ENCODE measurements around the gene NAA80. TPM values are rescaled to one million over a fixed set of nuclear protein-coding genes. Genes with fewer than 3 reads are reported as not detected.

NAA80 gene
- total and polyA plus RNA-seq, 2 of the 13 experiments (the other 11 are each of a cell fraction or from before 2014, with no cell fraction given) = 3.4 to 8.7 TPM

DNA sequence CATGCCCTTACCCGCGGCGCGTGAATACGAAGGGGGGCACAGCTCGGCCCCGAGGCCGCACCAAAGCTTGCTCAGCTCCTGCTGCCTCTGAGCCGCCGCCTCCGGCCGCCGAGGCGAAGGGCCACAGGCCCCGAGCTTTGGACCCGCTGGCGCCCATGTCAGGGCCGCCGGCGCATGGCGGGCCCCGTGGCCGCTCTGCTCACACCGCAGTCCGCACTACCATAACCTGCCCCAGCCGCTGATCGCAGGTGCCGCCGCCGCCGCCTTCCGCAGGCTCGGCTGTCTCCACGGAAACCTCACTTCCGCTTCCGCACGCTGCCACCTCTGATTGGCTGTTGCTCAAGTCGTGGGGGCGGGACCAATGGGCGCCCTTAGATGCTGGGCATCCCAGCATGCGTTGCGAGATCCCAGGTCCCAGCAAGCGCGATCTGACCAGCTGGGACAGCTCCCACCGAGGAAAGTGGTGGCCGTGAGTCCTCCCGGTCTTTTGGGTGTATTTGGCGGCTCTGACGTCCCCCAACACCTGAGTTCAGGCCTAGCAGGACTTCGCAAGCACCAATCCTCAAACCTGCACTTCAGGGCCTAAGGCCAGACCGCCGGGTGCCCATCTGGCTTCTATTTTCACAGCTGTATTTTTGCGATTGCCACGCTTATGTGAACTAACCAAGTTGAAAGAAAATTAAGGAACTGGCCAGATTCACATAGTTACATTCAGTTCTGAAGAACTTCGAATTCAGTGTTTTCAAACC, 28.9 kb upstream of the NAA80 start, which contains the start of gene TUSC2 (continued):
- TF ChIP-seq, protein P1, sequence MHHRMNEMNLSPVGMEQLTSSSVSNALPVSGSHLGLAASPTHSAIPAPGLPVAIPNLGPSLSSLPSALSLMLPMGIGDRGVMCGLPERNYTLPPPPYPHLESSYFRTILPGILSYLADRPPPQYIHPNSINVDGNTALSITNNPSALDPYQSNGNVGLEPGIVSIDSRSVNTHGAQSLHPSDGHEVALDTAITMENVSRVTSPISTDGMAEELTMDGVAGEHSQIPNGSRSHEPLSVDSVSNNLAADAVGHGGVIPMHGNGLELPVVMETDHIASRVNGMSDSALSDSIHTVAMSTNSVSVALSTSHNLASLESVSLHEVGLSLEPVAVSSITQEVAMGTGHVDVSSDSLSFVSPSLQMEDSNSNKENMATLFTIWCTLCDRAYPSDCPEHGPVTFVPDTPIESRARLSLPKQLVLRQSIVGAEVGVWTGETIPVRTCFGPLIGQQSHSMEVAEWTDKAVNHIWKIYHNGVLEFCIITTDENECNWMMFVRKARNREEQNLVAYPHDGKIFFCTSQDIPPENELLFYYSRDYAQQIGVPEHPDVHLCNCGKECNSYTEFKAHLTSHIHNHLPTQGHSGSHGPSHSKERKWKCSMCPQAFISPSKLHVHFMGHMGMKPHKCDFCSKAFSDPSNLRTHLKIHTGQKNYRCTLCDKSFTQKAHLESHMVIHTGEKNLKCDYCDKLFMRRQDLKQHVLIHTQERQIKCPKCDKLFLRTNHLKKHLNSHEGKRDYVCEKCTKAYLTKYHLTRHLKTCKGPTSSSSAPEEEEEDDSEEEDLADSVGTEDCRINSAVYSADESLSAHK (CRISPR knock-in tag; IDR thresholded peaks at IDR 0.05; ENCODE audit: borderline replicate concordance) = no peak
- TF ChIP-seq SOX5 (CRISPR knock-in tag; IDR thresholded peaks at IDR 0.05; ENCODE audit: borderline replicate concordance) (no peak), ELF4 (CRISPR knock-in tag; IDR thresholded peaks at IDR 0.05; ENCODE audit: borderline replicate concordance) (0 out of 2 replicates have a peak, but pooled peaks have one; percentile 53), ZNF446 (CRISPR knock-in tag; IDR thresholded peaks at IDR 0.05) (no peak), ZNF839 (CRISPR knock-in tag; IDR thresholded peaks at IDR 0.05; ENCODE audit: borderline replicate concordance) (no peak), ZSCAN31 (CRISPR knock-in tag; IDR thresholded peaks at IDR 0.05; ENCODE audit: low read depth) (0 out of 2 replicates have a peak, but pooled peaks have one; percentile 49), KDM3A (CRISPR knock-in tag; IDR thresholded peaks at IDR 0.05; ENCODE audit: low read depth) (peak; percentile 74; the same call in 1 of the 2 replicates), MTA1 (CRISPR knock-in tag; IDR thresholded peaks at IDR 0.05; ENCODE audit: borderline replicate concordance) (peak; percentile 59; the same call in 1 of the 2 replicates), TBL1XR1 (IDR thresholded peaks at IDR 0.05; ENCODE audit: borderline replicate concordance, low read length, partially characterized antibody) (no peak), REXO4 (CRISPR knock-in tag; IDR thresholded peaks at IDR 0.05; ENCODE audit: borderline replicate concordance) (no peak), SP5 (CRISPR knock-in tag; IDR thresholded peaks at IDR 0.05; ENCODE audit: borderline replicate concordance, low read depth) (0 out of 2 replicates have a peak, but pooled peaks have one; percentile 11), CCDC6 (CRISPR knock-in tag; IDR thresholded peaks at IDR 0.05) (no peak; the same call in 1 of the 2 replicates), SPEN (CRISPR knock-in tag; IDR thresholded peaks at IDR 0.05; ENCODE audit: low read depth) (peak; percentile 94), RAD51 (IDR thresholded peaks at IDR 0.05; ENCODE audit: borderline replicate concordance) (no peak), NKX3-1 (CRISPR knock-in tag; IDR thresholded peaks at IDR 0.05) (peak; percentile 39; the same call in 1 of the 2 replicates), ZNF136 (CRISPR knock-in tag; IDR thresholded peaks at IDR 0.05; ENCODE audit: low read depth) (no peak), TOE1 (CRISPR knock-in tag; IDR thresholded peaks at IDR 0.05) (no peak), ZNF703 (CRISPR knock-in tag; IDR thresholded peaks at IDR 0.05; ENCODE audit: borderline replicate concordance) (no peak), ZNF883 (CRISPR knock-in tag; IDR thresholded peaks at IDR 0.05; ENCODE audit: not compliant biosample characterization) (peak; percentile 52)
- TF ChIP-seq, protein P2, sequence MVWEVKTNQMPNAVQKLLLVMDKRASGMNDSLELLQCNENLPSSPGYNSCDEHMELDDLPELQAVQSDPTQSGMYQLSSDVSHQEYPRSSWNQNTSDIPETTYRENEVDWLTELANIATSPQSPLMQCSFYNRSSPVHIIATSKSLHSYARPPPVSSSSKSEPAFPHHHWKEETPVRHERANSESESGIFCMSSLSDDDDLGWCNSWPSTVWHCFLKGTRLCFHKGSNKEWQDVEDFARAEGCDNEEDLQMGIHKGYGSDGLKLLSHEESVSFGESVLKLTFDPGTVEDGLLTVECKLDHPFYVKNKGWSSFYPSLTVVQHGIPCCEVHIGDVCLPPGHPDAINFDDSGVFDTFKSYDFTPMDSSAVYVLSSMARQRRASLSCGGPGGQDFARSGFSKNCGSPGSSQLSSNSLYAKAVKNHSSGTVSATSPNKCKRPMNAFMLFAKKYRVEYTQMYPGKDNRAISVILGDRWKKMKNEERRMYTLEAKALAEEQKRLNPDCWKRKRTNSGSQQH (CRISPR knock-in tag; IDR thresholded peaks at IDR 0.05; ENCODE audit: low read depth) = no peak
- TF ChIP-seq, protein P3, sequence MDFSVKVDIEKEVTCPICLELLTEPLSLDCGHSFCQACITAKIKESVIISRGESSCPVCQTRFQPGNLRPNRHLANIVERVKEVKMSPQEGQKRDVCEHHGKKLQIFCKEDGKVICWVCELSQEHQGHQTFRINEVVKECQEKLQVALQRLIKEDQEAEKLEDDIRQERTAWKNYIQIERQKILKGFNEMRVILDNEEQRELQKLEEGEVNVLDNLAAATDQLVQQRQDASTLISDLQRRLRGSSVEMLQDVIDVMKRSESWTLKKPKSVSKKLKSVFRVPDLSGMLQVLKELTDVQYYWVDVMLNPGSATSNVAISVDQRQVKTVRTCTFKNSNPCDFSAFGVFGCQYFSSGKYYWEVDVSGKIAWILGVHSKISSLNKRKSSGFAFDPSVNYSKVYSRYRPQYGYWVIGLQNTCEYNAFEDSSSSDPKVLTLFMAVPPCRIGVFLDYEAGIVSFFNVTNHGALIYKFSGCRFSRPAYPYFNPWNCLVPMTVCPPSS (IDR thresholded peaks at IDR 0.05) = no peak
- TF ChIP-seq, protein P4, sequence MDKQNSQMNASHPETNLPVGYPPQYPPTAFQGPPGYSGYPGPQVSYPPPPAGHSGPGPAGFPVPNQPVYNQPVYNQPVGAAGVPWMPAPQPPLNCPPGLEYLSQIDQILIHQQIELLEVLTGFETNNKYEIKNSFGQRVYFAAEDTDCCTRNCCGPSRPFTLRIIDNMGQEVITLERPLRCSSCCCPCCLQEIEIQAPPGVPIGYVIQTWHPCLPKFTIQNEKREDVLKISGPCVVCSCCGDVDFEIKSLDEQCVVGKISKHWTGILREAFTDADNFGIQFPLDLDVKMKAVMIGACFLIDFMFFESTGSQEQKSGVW (CRISPR knock-in tag; IDR thresholded peaks at IDR 0.05; ENCODE audit: borderline replicate concordance) = no peak
- TF ChIP-seq, protein P5, sequence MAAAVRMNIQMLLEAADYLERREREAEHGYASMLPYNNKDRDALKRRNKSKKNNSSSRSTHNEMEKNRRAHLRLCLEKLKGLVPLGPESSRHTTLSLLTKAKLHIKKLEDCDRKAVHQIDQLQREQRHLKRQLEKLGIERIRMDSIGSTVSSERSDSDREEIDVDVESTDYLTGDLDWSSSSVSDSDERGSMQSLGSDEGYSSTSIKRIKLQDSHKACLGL (CRISPR knock-in tag; IDR thresholded peaks at IDR 0.05) = peak; percentile 74; the same call in 1 of the 2 replicates
